OCI-LY1 (cell line): ENCODE measurements around the gene EOGT.

Experiments
- CTCF ChIP-seq: fragments of 200-600 bp; sonication (generic), shearing (Covaris generic); IDR thresholded peaks from 2 replicates; pipeline ENCODE4 v1.5.1; 2017; ENCODE audit warnings: mild to moderate bottlenecking, antibody characterized with exemption, low read length, moderate library complexity, mixed read lengths
- EZH2 ChIP-seq: fragments of 200-600 bp; sonication (generic), shearing (Covaris generic); IDR thresholded peaks from 2 replicates; pipeline ENCODE4 v1.8.0; 2017; ENCODE audit warnings: borderline replicate concordance, mixed run types, mild to moderate bottlenecking, antibody characterized with exemption, low read length, moderate library complexity, mixed read lengths

GRCh38 chr3:68984011-68984530 lies 29.4 kb downstream of the EOGT start:
- TF ChIP-seq CTCF (no peak), EZH2 (no peak)
